Glutamatergic neuron (in vitro differentiated cells): ENCODE results near the gene PDE4DIP. TPM values are rescaled to one million over a fixed set of nuclear protein-coding genes. Genes with fewer than 3 reads are reported as not detected.
"Not testable (repeated sequence)": the region's sequence is repeated elsewhere in the genome, so short reads cannot be mapped to it uniquely, and the experiment has no call there.

ENCODE experiments used
- DNase-seq: peaks from one replicate; pipeline ENCODE4 v3.0.0; 2022
- H3K27ac Mint-ChIP-seq: one replicate; pipeline ENCODE4 v1.8.0; 2020; ENCODE audit warnings: mild to moderate bottlenecking, mixed read lengths, inconsistent platforms; ENCODE audit not compliant: unreplicated experiment
- H3K27me3 Mint-ChIP-seq: one replicate; pipeline ENCODE4 v1.8.0; 2020; ENCODE audit warnings: mild to moderate bottlenecking, moderate library complexity, mixed read lengths, inconsistent platforms; ENCODE audit not compliant: unreplicated experiment
- H3K36me3 Mint-ChIP-seq: one replicate; pipeline ENCODE4 v1.8.0; 2020; ENCODE audit warnings: mild to moderate bottlenecking, mixed read lengths, inconsistent platforms; ENCODE audit not compliant: unreplicated experiment
- H3K4me1 Mint-ChIP-seq: one replicate; pipeline ENCODE4 v1.8.0; 2020; ENCODE audit warnings: mild to moderate bottlenecking, low read depth, mixed read lengths, inconsistent platforms; ENCODE audit not compliant: unreplicated experiment
- H3K4me3 Mint-ChIP-seq: one replicate; pipeline ENCODE4 v1.8.0; 2020; ENCODE audit warnings: mild to moderate bottlenecking, mixed read lengths, inconsistent platforms; ENCODE audit not compliant: unreplicated experiment
- H3K9me3 Mint-ChIP-seq: one replicate; pipeline ENCODE4 v1.8.0; 2020; ENCODE audit warnings: mild to moderate bottlenecking, moderate library complexity, mixed read lengths, inconsistent platforms; ENCODE audit not compliant: unreplicated experiment
- total RNA-seq: library from RNA; stranded (reverse); fragmentation: NEBNext Ultra II Directional; extraction: Animal tissue kit (Norgen Biotek cat#: 25700); gene quantifications from one replicate; pipeline ENCODE4 v1.2.1, GENCODE V29; 2021; ENCODE audit not compliant: unreplicated experiment

Gene PDE4DIP
- total RNA-seq, 1 donor from 2014 or later, result 163 TPM

- H3K27me3 Mint-ChIP-seq, H3K27ac Mint-ChIP-seq, H3K4me3 Mint-ChIP-seq, H3K9me3 Mint-ChIP-seq, H3K36me3 Mint-ChIP-seq, H3K4me1 Mint-ChIP-seq, DNase-seq: not testable (repeated sequence)
Observed at GRCh38 chr1:148969126-148969525, 124.9 kb downstream of the PDE4DIP start.

GRCh38 chr1:148975453-148975852 is 131.2 kb downstream of the PDE4DIP start:
- DNase-seq, H3K4me3 Mint-ChIP-seq, H3K9me3 Mint-ChIP-seq, H3K4me1 Mint-ChIP-seq, H3K36me3 Mint-ChIP-seq, H3K27me3 Mint-ChIP-seq, H3K27ac Mint-ChIP-seq: not testable (repeated sequence)

GRCh38 chr1:148975866-148976537 is 131.8 kb downstream of the PDE4DIP start:
- H3K4me1 Mint-ChIP-seq, DNase-seq, H3K27ac Mint-ChIP-seq, H3K9me3 Mint-ChIP-seq, H3K27me3 Mint-ChIP-seq, H3K4me3 Mint-ChIP-seq, H3K36me3 Mint-ChIP-seq: not testable (repeated sequence)

- not testable (repeated sequence) for H3K9me3 Mint-ChIP-seq, H3K4me3 Mint-ChIP-seq, H3K36me3 Mint-ChIP-seq, H3K27me3 Mint-ChIP-seq, H3K27ac Mint-ChIP-seq, DNase-seq, H3K4me1 Mint-ChIP-seq
Observed at GRCh38 chr1:148977785-148978184, 133.6 kb downstream of the PDE4DIP start.

- not testable (repeated sequence) for H3K27ac Mint-ChIP-seq, H3K36me3 Mint-ChIP-seq
Observed at GRCh38 chr1:148989378-148989777, 145.2 kb downstream of the PDE4DIP start.

GRCh38 chr1:148990233-148990788 is 146.1 kb downstream of the PDE4DIP start:
- not testable (repeated sequence) for H3K27ac Mint-ChIP-seq, H3K4me1 Mint-ChIP-seq, H3K4me3 Mint-ChIP-seq, DNase-seq, H3K9me3 Mint-ChIP-seq, H3K36me3 Mint-ChIP-seq, H3K27me3 Mint-ChIP-seq

More at GRCh38 chr1:148989378-148989777, 145.2 kb downstream of the PDE4DIP start:
- not testable (repeated sequence) for H3K4me1 Mint-ChIP-seq, H3K27me3 Mint-ChIP-seq, H3K9me3 Mint-ChIP-seq, DNase-seq, H3K4me3 Mint-ChIP-seq

- not testable (repeated sequence) for H3K4me1 Mint-ChIP-seq, H3K9me3 Mint-ChIP-seq, H3K27ac Mint-ChIP-seq, H3K4me3 Mint-ChIP-seq, H3K36me3 Mint-ChIP-seq, H3K27me3 Mint-ChIP-seq, DNase-seq
Observed at GRCh38 chr1:148991818-148992217, 147.6 kb downstream of the PDE4DIP start.

- H3K27ac Mint-ChIP-seq, result not testable (repeated sequence)
Observed at GRCh38 chr1:148992364-148992763, 148.1 kb downstream of the PDE4DIP start.

GRCh38 chr1:148996449-148997224 is 152.4 kb downstream of the PDE4DIP start:
- not testable (repeated sequence) for DNase-seq, H3K9me3 Mint-ChIP-seq, H3K4me3 Mint-ChIP-seq, H3K4me1 Mint-ChIP-seq, H3K27ac Mint-ChIP-seq, H3K36me3 Mint-ChIP-seq, H3K27me3 Mint-ChIP-seq

More at GRCh38 chr1:148992364-148992763, 148.1 kb downstream of the PDE4DIP start:
- H3K4me1 Mint-ChIP-seq, H3K9me3 Mint-ChIP-seq, H3K36me3 Mint-ChIP-seq, H3K27me3 Mint-ChIP-seq, DNase-seq, H3K4me3 Mint-ChIP-seq: not testable (repeated sequence)

- H3K27ac Mint-ChIP-seq, DNase-seq, H3K4me1 Mint-ChIP-seq, H3K36me3 Mint-ChIP-seq, H3K9me3 Mint-ChIP-seq, H3K4me3 Mint-ChIP-seq, H3K27me3 Mint-ChIP-seq: not testable (repeated sequence)
Observed at GRCh38 chr1:148997405-148997804, 153.2 kb downstream of the PDE4DIP start.

- not testable (repeated sequence) for H3K4me1 Mint-ChIP-seq, H3K4me3 Mint-ChIP-seq, H3K27ac Mint-ChIP-seq, H3K27me3 Mint-ChIP-seq, DNase-seq, H3K36me3 Mint-ChIP-seq, H3K9me3 Mint-ChIP-seq
Observed at GRCh38 chr1:149002664-149003063, 158.4 kb downstream of the PDE4DIP start.

GRCh38 chr1:149008326-149008725 is 164.1 kb downstream of the PDE4DIP start:
- H3K9me3 Mint-ChIP-seq, H3K4me1 Mint-ChIP-seq, H3K4me3 Mint-ChIP-seq, H3K36me3 Mint-ChIP-seq, H3K27ac Mint-ChIP-seq, H3K27me3 Mint-ChIP-seq, DNase-seq: not testable (repeated sequence)
